ENCODE data around the gene CDK5RAP3. TPM values are rescaled to one million over a fixed set of nuclear protein-coding genes. Genes with fewer than 3 reads are reported as not detected.

Gene CDK5RAP3
- total and polyA plus RNA-seq, 2 of the 13 experiments (the other 11 are each of a cell fraction or from before 2014, with no cell fraction given), result 128 to 154 TPM

DNA sequence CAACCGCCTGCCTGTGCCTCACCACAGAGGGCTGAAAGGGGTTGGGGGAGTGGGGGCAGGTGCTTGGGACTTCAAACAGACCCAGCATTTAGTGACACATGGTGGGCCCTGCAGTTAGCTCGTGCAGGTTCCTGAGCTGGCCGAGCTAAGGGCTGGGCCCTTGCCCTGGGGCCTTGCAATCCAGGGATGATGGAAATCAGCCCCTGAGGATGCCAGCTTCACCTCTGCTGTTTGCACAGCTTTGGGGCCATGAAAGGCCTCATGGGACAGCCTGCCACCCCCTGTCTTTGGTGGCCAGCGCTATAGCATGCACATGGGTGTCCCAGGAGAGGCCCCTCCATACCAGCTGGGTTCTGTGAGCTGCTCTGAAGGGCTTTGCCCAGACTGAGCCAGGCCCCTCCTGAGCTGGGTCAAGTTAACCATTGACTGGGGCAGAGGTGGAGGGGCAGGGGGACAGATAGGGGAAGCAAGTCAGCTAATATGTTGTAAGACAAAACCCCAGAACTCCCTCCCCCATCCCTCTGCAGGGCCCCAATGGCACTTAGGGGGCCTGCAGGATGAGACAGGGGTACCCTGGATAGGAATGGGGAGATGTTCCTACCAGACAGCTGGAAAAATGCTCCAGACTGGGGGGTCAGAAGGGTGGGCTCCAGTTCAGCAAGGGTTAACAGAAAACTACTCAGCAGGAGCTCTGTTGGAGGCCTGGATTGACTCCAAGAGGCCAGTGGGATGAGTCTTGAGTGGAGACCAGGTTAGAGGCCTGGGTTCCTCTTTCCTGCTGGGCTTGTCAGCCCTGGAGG is 13.9 kb upstream of the CDK5RAP3 start (continued):
- TF ChIP-seq, protein P1, sequence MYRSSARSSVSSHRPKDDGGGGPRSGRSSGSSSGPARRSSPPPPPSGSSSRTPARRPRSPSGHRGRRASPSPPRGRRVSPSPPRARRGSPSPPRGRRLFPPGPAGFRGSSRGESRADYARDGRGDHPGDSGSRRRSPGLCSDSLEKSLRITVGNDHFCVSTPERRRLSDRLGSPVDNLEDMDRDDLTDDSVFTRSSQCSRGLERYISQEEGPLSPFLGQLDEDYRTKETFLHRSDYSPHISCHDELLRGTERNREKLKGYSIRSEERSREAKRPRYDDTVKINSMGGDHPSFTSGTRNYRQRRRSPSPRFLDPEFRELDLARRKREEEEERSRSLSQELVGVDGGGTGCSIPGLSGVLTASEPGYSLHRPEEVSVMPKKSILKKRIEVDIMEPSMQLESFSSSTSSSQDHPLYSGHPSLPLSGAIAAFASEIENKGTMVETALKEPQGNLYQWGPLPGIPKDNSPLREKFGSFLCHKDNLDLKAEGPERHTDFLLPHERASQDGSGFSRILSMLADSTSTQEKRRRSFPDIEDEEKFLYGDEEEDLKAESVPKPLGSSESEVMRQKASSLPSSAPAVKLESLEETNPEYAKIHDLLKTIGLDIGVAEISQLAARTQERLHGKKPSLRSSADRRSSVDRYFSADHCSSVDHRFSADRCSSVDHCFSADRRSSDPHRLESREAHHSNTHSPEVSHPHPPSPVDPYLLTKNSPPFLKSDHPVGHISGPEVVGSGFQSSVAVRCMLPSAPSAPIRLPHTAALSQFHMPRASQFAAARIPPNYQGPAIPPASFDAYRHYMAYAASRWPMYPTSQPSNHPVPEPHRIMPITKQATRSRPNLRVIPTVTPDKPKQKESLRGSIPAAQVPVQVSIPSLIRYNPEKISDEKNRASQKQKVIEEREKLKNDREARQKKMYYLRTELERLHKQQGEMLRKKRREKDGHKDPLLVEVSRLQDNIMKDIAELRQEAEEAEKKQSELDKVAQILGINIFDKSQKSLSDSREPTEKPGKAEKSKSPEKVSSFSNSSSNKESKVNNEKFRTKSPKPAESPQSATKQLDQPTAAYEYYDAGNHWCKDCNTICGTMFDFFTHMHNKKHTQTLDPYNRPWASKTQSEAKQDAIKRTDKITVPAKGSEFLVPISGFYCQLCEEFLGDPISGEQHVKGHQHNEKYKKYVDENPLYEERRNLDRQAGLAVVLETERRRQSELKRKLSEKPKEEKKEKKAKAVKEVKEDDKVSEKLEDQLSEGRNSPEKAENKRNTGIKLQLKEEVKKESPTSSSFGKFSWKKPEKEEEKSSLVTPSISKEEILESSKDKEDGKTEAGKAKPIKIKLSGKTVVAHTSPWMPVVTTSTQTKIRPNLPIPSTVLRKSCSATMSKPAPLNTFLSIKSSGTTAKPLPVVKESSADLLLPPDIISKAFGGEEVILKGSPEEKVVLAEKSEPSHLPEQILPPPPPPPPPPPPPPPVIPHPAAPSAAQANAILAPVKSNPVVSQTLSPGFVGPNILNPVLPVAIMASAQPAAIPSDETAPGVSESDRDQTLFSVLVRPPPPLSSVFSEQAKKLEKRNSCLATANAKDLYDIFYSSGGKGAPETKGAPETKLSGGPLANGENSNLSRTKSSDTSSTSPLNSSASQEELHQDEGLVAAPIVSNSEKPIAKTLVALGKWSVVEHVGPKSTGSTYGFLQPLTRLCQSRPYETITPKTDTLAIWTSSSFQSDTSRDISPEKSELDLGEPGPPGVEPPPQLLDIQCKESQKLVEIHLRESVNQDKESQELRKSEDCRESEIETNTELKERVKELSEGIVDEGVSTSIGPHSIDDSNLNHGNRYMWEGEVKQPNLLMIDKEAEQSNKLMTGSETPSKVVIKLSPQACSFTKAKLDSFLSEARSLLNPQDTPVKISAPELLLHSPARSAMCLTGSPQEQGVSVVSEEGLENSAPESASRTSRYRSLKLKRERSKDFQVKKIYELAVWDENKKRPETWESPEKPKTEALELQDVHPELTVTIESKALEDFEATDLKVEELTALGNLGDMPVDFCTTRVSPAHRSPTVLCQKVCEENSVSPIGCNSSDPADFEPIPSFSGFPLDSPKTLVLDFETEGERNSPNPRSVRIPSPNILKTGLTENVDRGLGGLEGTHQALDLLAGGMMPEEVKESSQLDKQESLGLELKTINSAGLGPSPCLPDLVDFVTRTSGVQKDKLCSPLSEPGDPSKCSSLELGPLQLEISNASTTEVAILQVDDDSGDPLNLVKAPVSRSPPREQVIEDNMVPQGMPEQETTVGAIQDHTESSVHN (CRISPR knock-in tag; IDR thresholded peaks at IDR 0.05), result no peak
- TF ChIP-seq NR2F6 (IDR thresholded peaks at IDR 0.05) (peak; percentile 44; the same call in 1 of the 2 replicates), NR2F6 (CRISPR knock-in tag; IDR thresholded peaks at IDR 0.05) (peak; percentile 39; the same call in 1 of the 2 replicates), HNRNPL (IDR thresholded peaks at IDR 0.05; ENCODE audit: low read depth, low read length) (peak; percentile 93), SIX4 (CRISPR knock-in tag; IDR thresholded peaks at IDR 0.05) (no peak), ZNF484 (CRISPR knock-in tag; IDR thresholded peaks at IDR 0.05; ENCODE audit: borderline replicate concordance, low read depth) (no peak), MAF1 (CRISPR knock-in tag; IDR thresholded peaks at IDR 0.05; ENCODE audit: borderline replicate concordance) (no peak), ZFP62 (CRISPR knock-in tag; IDR thresholded peaks at IDR 0.05) (no peak), PLRG1 (conservative IDR thresholded peaks at IDR 0.05) (no peak), SSRP1 (CRISPR knock-in tag; IDR thresholded peaks at IDR 0.05) (no peak), PAWR (CRISPR knock-in tag; IDR thresholded peaks at IDR 0.05; ENCODE audit: borderline replicate concordance) (no peak), ZBTB7B (CRISPR knock-in tag; IDR thresholded peaks at IDR 0.05) (peak; percentile 73), ZNF468 (CRISPR knock-in tag; IDR thresholded peaks at IDR 0.05) (no peak), MEF2D (CRISPR knock-in tag; IDR thresholded peaks at IDR 0.05) (peak; percentile 43; the same call in 1 of the 2 replicates), ZNF75D (CRISPR knock-in tag; IDR thresholded peaks at IDR 0.05; ENCODE audit: borderline replicate concordance) (no peak), HNRNPH1 (optimal IDR thresholded peaks at IDR 0.05; ENCODE audit: low read depth, low read length) (no peak), ISL2 (CRISPR knock-in tag; IDR thresholded peaks at IDR 0.05) (no peak), ZNF33A (CRISPR knock-in tag; IDR thresholded peaks at IDR 0.05; ENCODE audit: borderline replicate concordance) (no peak)
- TF ChIP-seq, protein P2, sequence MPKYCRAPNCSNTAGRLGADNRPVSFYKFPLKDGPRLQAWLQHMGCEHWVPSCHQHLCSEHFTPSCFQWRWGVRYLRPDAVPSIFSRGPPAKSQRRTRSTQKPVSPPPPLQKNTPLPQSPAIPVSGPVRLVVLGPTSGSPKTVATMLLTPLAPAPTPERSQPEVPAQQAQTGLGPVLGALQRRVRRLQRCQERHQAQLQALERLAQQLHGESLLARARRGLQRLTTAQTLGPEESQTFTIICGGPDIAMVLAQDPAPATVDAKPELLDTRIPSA (CRISPR knock-in tag; IDR thresholded peaks at IDR 0.05; ENCODE audit: borderline replicate concordance), result peak; percentile 51; the same call in 1 of the 2 replicates
- TF ChIP-seq, protein P3, sequence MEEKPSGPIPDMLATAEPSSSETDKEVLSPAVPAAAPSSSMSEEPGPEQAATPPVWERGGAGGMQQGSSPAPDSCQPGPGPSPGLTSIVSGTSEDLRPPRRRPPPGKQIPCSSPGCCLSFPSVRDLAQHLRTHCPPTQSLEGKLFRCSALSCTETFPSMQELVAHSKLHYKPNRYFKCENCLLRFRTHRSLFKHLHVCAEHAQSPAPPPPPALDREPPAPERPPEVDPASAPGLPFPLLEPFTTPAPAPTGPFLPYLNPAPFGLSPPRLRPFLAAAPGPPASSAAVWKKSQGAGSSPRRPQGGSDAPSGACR (CRISPR knock-in tag; IDR thresholded peaks at IDR 0.05), result no peak
- TF ChIP-seq, protein P4, sequence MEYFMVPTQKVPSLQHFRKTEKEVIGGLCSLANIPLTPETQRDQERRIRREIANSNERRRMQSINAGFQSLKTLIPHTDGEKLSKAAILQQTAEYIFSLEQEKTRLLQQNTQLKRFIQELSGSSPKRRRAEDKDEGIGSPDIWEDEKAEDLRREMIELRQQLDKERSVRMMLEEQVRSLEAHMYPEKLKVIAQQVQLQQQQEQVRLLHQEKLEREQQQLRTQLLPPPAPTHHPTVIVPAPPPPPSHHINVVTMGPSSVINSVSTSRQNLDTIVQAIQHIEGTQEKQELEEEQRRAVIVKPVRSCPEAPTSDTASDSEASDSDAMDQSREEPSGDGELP (IDR thresholded peaks at IDR 0.05; ENCODE audit: borderline replicate concordance, low read depth), result peak; percentile 83; the same call in 1 of the 2 replicates
